Activated CD4-positive, alpha-beta T cell treated with anti-CD3 and anti-CD28 coated beads for 4 hours (primary cell): Measurements from ENCODE around the gene HAGH.
"Not testable (repeated sequence)": the region's sequence is repeated elsewhere in the genome, so short reads cannot be mapped to it uniquely, and the experiment has no call there.

Experiments
- DNase-seq, 2 donors: peaks; one replicate each; pipeline ENCODE4 v3.0.0-alpha.2; 2020

Gene HAGH

GRCh38 chr16:1810106-1810505, 16.5 kb downstream of the HAGH start:
- no peak for DNase-seq

- no peak for DNase-seq
These were observed 17.3 kb downstream of the HAGH start for GRCh38 chr16:1809281-1809801.

- no peak for DNase-seq
These were observed 17.9 kb downstream of the HAGH start for GRCh38 chr16:1808691-1809090.

GRCh38 chr16:1807626-1808025, 19.0 kb downstream of the HAGH start:
- DNase-seq = no peak

GRCh38 chr16:1800701-1801100, 25.9 kb downstream of the HAGH start:
- no peak for DNase-seq

- not testable (repeated sequence) for DNase-seq
These were observed 27.4 kb downstream of the HAGH start for GRCh38 chr16:1799263-1799662.

- no peak for DNase-seq
These were observed 31.5 kb downstream of the HAGH start for GRCh38 chr16:1794908-1795666.

- DNase-seq = no peak
These were observed 32.3 kb downstream of the HAGH start for GRCh38 chr16:1794221-1794871.

GRCh38 chr16:1793578-1794220, 32.9 kb downstream of the HAGH start, which contains the start of gene IGFALS:
Gene IGFALS, minus strand, starts transcription at chr16:1793705. Its CDS starts 53 bp downstream, at chr16:1793652.
- DNase-seq = no peak

- no peak for DNase-seq
These were observed 33.6 kb downstream of the HAGH start for GRCh38 chr16:1792836-1793577.

GRCh38 chr16:1791943-1792812, 34.4 kb downstream of the HAGH start:
- no peak for DNase-seq

GRCh38 chr16:1791256-1791942, 35.2 kb downstream of the HAGH start:
- DNase-seq = no peak

GRCh38 chr16:1790611-1791255, 35.9 kb downstream of the HAGH start:
- no peak for DNase-seq

- DNase-seq = no peak
These were observed 36.4 kb downstream of the HAGH start for GRCh38 chr16:1790261-1790610.

GRCh38 chr16:1789643-1790045, 37.0 kb downstream of the HAGH start:
- no peak for DNase-seq

GRCh38 chr16:1788708-1789100, 37.9 kb downstream of the HAGH start:
- no peak for DNase-seq

GRCh38 chr16:1788095-1788707, 38.4 kb downstream of the HAGH start:
- no peak for DNase-seq

GRCh38 chr16:1787322-1788094, 39.1 kb downstream of the HAGH start:
- DNase-seq = peak in 1 of 2 donors; percentile 0

- no peak for DNase-seq
These were observed 39.6 kb downstream of the HAGH start for GRCh38 chr16:1787056-1787321.
